ENCODE results near the gene NTMT2.
"Not testable (repeated sequence)": the region's sequence is repeated elsewhere in the genome, so short reads cannot be mapped to it uniquely, and the experiment has no call there.

Gene NTMT2

GRCh38 chr1:170096806-170097340 is 48.9 kb upstream of the NTMT2 start:
- TF ChIP-seq ZC3H10 (CRISPR knock-in tag; IDR thresholded peaks at IDR 0.05) = no peak
- TF ChIP-seq ZNF565 (CRISPR knock-in tag; conservative IDR thresholded peaks at IDR 0.05; ENCODE audit: low read depth) = no peak
- no peak for TF ChIP-seq ESRRG (CRISPR knock-in tag; IDR thresholded peaks at IDR 0.05)
- no peak for TF ChIP-seq ZFP30 (CRISPR knock-in tag; IDR thresholded peaks at IDR 0.05)
- TF ChIP-seq BACH2 (CRISPR knock-in tag; IDR thresholded peaks at IDR 0.05; ENCODE audit: borderline replicate concordance) = no peak
- TF ChIP-seq, protein P1, sequence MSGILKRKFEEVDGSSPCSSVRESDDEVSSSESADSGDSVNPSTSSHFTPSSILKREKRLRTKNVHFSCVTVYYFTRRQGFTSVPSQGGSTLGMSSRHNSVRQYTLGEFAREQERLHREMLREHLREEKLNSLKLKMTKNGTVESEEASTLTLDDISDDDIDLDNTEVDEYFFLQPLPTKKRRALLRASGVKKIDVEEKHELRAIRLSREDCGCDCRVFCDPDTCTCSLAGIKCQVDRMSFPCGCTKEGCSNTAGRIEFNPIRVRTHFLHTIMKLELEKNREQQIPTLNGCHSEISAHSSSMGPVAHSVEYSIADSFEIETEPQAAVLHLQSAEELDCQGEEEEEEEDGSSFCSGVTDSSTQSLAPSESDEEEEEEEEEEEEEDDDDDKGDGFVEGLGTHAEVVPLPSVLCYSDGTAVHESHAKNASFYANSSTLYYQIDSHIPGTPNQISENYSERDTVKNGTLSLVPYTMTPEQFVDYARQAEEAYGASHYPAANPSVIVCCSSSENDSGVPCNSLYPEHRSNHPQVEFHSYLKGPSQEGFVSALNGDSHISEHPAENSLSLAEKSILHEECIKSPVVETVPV (CRISPR knock-in tag; IDR thresholded peaks at IDR 0.05) = no peak
- no peak for TF ChIP-seq CSDC2 (CRISPR knock-in tag; IDR thresholded peaks at IDR 0.05)
- TF ChIP-seq TOX (CRISPR knock-in tag; IDR thresholded peaks at IDR 0.05; ENCODE audit: borderline replicate concordance) = no peak
- ATAC-seq = peak; percentile 49

GRCh38 chr1:170097449-170097948 is 48.3 kb upstream of the NTMT2 start:
- TF ChIP-seq BACH2 (CRISPR knock-in tag; IDR thresholded peaks at IDR 0.05; ENCODE audit: borderline replicate concordance) (no peak), CSDC2 (CRISPR knock-in tag; IDR thresholded peaks at IDR 0.05) (no peak), SNAI2 (CRISPR knock-in tag; IDR thresholded peaks at IDR 0.05) (no peak), ZFP30 (CRISPR knock-in tag; IDR thresholded peaks at IDR 0.05) (no peak), ZNF70 (CRISPR knock-in tag; IDR thresholded peaks at IDR 0.05) (no peak), TOX (CRISPR knock-in tag; IDR thresholded peaks at IDR 0.05; ENCODE audit: borderline replicate concordance) (no peak), GLIS3 (CRISPR knock-in tag; IDR thresholded peaks at IDR 0.05) (no peak), ARNTL (CRISPR knock-in tag; IDR thresholded peaks at IDR 0.05; ENCODE audit: borderline replicate concordance, low read depth) (no peak), ISL1 (CRISPR knock-in tag; IDR thresholded peaks at IDR 0.05) (no peak), ZNF8 (CRISPR knock-in tag; IDR thresholded peaks at IDR 0.05) (no peak), RARB (CRISPR knock-in tag; IDR thresholded peaks at IDR 0.05) (no peak), ZFP3 (CRISPR knock-in tag; IDR thresholded peaks at IDR 0.05) (no peak), OSR1 (CRISPR knock-in tag; IDR thresholded peaks at IDR 0.05) (no peak), PPARA (CRISPR knock-in tag; IDR thresholded peaks at IDR 0.05; ENCODE audit: borderline replicate concordance) (no peak), ZNF565 (CRISPR knock-in tag; conservative IDR thresholded peaks at IDR 0.05; ENCODE audit: low read depth) (no peak), ESRRG (CRISPR knock-in tag; IDR thresholded peaks at IDR 0.05) (no peak)
- TF ChIP-seq, protein P2, sequence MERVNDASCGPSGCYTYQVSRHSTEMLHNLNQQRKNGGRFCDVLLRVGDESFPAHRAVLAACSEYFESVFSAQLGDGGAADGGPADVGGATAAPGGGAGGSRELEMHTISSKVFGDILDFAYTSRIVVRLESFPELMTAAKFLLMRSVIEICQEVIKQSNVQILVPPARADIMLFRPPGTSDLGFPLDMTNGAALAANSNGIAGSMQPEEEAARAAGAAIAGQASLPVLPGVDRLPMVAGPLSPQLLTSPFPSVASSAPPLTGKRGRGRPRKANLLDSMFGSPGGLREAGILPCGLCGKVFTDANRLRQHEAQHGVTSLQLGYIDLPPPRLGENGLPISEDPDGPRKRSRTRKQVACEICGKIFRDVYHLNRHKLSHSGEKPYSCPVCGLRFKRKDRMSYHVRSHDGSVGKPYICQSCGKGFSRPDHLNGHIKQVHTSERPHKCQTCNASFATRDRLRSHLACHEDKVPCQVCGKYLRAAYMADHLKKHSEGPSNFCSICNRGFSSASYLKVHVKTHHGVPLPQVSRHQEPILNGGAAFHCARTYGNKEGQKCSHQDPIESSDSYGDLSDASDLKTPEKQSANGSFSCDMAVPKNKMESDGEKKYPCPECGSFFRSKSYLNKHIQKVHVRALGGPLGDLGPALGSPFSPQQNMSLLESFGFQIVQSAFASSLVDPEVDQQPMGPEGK (CRISPR knock-in tag; IDR thresholded peaks at IDR 0.05; ENCODE audit: borderline replicate concordance) = no peak
- TF ChIP-seq, protein P3, sequence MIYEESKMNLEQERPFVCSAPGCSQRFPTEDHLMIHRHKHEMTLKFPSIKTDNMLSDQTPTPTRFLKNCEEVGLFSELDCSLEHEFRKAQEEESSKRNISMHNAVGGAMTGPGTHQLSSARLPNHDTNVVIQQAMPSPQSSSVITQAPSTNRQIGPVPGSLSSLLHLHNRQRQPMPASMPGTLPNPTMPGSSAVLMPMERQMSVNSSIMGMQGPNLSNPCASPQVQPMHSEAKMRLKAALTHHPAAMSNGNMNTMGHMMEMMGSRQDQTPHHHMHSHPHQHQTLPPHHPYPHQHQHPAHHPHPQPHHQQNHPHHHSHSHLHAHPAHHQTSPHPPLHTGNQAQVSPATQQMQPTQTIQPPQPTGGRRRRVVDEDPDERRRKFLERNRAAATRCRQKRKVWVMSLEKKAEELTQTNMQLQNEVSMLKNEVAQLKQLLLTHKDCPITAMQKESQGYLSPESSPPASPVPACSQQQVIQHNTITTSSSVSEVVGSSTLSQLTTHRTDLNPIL (CRISPR knock-in tag; IDR thresholded peaks at IDR 0.05; ENCODE audit: low read depth) = no peak
- TF ChIP-seq, protein P1 (CRISPR knock-in tag; IDR thresholded peaks at IDR 0.05) = no peak
- TF ChIP-seq, protein P4, sequence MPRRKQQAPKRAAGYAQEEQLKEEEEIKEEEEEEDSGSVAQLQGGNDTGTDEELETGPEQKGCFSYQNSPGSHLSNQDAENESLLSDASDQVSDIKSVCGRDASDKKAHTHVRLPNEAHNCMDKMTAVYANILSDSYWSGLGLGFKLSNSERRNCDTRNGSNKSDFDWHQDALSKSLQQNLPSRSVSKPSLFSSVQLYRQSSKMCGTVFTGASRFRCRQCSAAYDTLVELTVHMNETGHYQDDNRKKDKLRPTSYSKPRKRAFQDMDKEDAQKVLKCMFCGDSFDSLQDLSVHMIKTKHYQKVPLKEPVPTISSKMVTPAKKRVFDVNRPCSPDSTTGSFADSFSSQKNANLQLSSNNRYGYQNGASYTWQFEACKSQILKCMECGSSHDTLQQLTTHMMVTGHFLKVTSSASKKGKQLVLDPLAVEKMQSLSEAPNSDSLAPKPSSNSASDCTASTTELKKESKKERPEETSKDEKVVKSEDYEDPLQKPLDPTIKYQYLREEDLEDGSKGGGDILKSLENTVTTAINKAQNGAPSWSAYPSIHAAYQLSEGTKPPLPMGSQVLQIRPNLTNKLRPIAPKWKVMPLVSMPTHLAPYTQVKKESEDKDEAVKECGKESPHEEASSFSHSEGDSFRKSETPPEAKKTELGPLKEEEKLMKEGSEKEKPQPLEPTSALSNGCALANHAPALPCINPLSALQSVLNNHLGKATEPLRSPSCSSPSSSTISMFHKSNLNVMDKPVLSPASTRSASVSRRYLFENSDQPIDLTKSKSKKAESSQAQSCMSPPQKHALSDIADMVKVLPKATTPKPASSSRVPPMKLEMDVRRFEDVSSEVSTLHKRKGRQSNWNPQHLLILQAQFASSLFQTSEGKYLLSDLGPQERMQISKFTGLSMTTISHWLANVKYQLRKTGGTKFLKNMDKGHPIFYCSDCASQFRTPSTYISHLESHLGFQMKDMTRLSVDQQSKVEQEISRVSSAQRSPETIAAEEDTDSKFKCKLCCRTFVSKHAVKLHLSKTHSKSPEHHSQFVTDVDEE (CRISPR knock-in tag; IDR thresholded peaks at IDR 0.05) = no peak
- peak; percentile 71 for ATAC-seq

GRCh38 chr1:170113140-170113539 is 32.6 kb upstream of the NTMT2 start:
- ATAC-seq = not testable (repeated sequence)

All from SK-N-SH treated with all-trans-retinoic acid at 6 μM for 48 hours (cell line).